Measurements from ENCODE around the gene MYG1. TPM values are rescaled to one million over a fixed set of nuclear protein-coding genes. Genes with fewer than 3 reads are reported as not detected.
"Not testable (repeated sequence)": the region's sequence is repeated elsewhere in the genome, so short reads cannot be mapped to it uniquely, and the experiment has no call there.

Gene MYG1
- total RNA-seq, 1 donor from 2014 or later, result 38.5 TPM

GRCh38 chr12:53324113-53324778 lies 24.8 kb downstream of the MYG1 start:
- intact Hi-C loops (cut with DNase I), result loop anchor here (1.0 to 2.0 kb wide), 2 partner anchors 21 to 185 kb away; no protein-coding TSS in a partner anchor
- ATAC-seq (no peak), DNase-seq (ENCODE audit: missing footprints) (no peak)

GRCh38 chr12:53324779-53325510 lies 25.4 kb downstream of the MYG1 start:
- DNase-seq (ENCODE audit: missing footprints) (peak; percentile 97), ATAC-seq (peak; percentile 89)
- intact Hi-C loops (cut with DNase I), result loop anchor here (1.0 to 2.0 kb wide), 2 partner anchors 20 to 184 kb away; no protein-coding TSS in a partner anchor

- intact Hi-C loops (cut with DNase I), result loop anchor here (2.0 kb wide), 1 partner anchor 183 kb away; no protein-coding TSS in a partner anchor
- DNase-seq (ENCODE audit: missing footprints) (peak; percentile 73), ATAC-seq (no peak)
These were observed 26.1 kb downstream of the MYG1 start for GRCh38 chr12:53325511-53326061.

- intact Hi-C loops (cut with DNase I), result no loop called here
- ATAC-seq (no peak), DNase-seq (ENCODE audit: missing footprints) (no peak)
These were observed 27.1 kb downstream of the MYG1 start for GRCh38 chr12:53326460-53327185.

- intact Hi-C loops (cut with DNase I), result no loop called here
- DNase-seq (ENCODE audit: missing footprints) (no peak), ATAC-seq (no peak)
These were observed 28.0 kb downstream of the MYG1 start for GRCh38 chr12:53327435-53328042.

- DNase-seq (ENCODE audit: missing footprints), result no peak
- intact Hi-C loops (cut with DNase I), result no loop called here
- no peak for ATAC-seq
These were observed 28.5 kb downstream of the MYG1 start for GRCh38 chr12:53328043-53328435.

- DNase-seq (ENCODE audit: missing footprints) (no peak), ATAC-seq (no peak)
These were observed 31.2 kb downstream of the MYG1 start for GRCh38 chr12:53330671-53331070.

GRCh38 chr12:53332339-53332738 lies 32.8 kb downstream of the MYG1 start:
- intact Hi-C loops (cut with DNase I); ATAC-seq; DNase-seq (ENCODE audit: missing footprints): not testable (repeated sequence)

More at GRCh38 chr12:53330671-53331070, 31.2 kb downstream of the MYG1 start:
- intact Hi-C loops (cut with DNase I), result no loop called here

- ATAC-seq, result no peak
- intact Hi-C loops (cut with DNase I), result no loop called here
These were observed 33.2 kb downstream of the MYG1 start for GRCh38 chr12:53332744-53333143.

GRCh38 chr12:53333289-53333688 lies 33.8 kb downstream of the MYG1 start:
- ATAC-seq, result no peak
- DNase-seq (ENCODE audit: missing footprints), result no peak
- intact Hi-C loops (cut with DNase I), result no loop called here

More at GRCh38 chr12:53332744-53333143, 33.2 kb downstream of the MYG1 start:
- DNase-seq (ENCODE audit: missing footprints), result no peak

GRCh38 chr12:53333845-53334244 lies 34.4 kb downstream of the MYG1 start:
- ATAC-seq (no peak), DNase-seq (ENCODE audit: missing footprints) (no peak)
- intact Hi-C loops (cut with DNase I), result no loop called here

- DNase-seq (ENCODE audit: missing footprints) (no peak), ATAC-seq (no peak)
- intact Hi-C loops (cut with DNase I), result no loop called here
These were observed 35.3 kb downstream of the MYG1 start for GRCh38 chr12:53334822-53335221.

GRCh38 chr12:53336181-53336681 lies 36.7 kb downstream of the MYG1 start, which contains the start of gene SP7:
TSS of gene SP7 (minus strand) at chr12:53336354. CDS start at chr12:53335646, 708 bp downstream.
- intact Hi-C loops (cut with DNase I), result no loop called here
- DNase-seq (ENCODE audit: missing footprints), result no peak
- no peak for ATAC-seq

GRCh38 chr12:53338017-53338416 lies 38.5 kb downstream of the MYG1 start:
- ATAC-seq, result no peak
- intact Hi-C loops (cut with DNase I), result no loop called here
- DNase-seq (ENCODE audit: missing footprints), result no peak

GRCh38 chr12:53338916-53339315 lies 39.4 kb downstream of the MYG1 start:
- ATAC-seq (no peak), DNase-seq (ENCODE audit: missing footprints) (no peak)
- intact Hi-C loops (cut with DNase I), result no loop called here

GRCh38 chr12:53340398-53340797 lies 40.9 kb downstream of the MYG1 start:
- intact Hi-C loops (cut with DNase I), result no loop called here
- ATAC-seq (no peak), DNase-seq (ENCODE audit: missing footprints) (no peak)

GRCh38 chr12:53343449-53343848 lies 44.0 kb downstream of the MYG1 start:
- ATAC-seq (no peak), DNase-seq (ENCODE audit: missing footprints) (no peak)
- intact Hi-C loops (cut with DNase I), result no loop called here

- intact Hi-C loops (cut with DNase I), result no loop called here
- ATAC-seq (no peak), DNase-seq (ENCODE audit: missing footprints) (no peak)
These were observed 44.5 kb downstream of the MYG1 start for GRCh38 chr12:53343969-53344368.

GRCh38 chr12:53344487-53344823 lies 45.0 kb downstream of the MYG1 start:
- DNase-seq (ENCODE audit: missing footprints) (no peak), ATAC-seq (no peak)
- intact Hi-C loops (cut with DNase I), result no loop called here

Measured in Right ventricle myocardium inferior (tissue), 1 donor.